Gastroesophageal sphincter (tissue), 3 donors: ENCODE data around the gene MRPL53.

Source experiments
- CTCF ChIP-seq, 4 experiments: fragments of 200-600 bp in 2 of 4; fragments of 450-650 bp in 2 of 4; sonication (generic) in 1 of 4; IDR thresholded peaks; one replicate each; pipeline ENCODE4 v1.5.1; 2017 to 2019; ENCODE audit warnings: antibody characterized with exemption in 4 of 4, mild to moderate bottlenecking in 2 of 4, moderate library complexity in 2 of 4
- POLR2AphosphoS5 ChIP-seq: sonication (generic); formaldehyde crosslinking; IDR thresholded peaks from one replicate; pipeline ENCODE4 v1.6.1; 2017; ENCODE audit warnings: antibody characterized with exemption

- TF ChIP-seq CTCF (IDR thresholded peaks at IDR 0.05), result no peak
- TF ChIP-seq POLR2AphosphoS5, result peak; percentile 75
These were observed 41.3 kb upstream of the MRPL53 start for GRCh38 chr2:74513605-74514367.
